GM12865 (cell line): ENCODE data around the gene JARID2.

Experiments
- DNase-seq: peaks from one replicate; pipeline ENCODE4 v3.0.0; 2010; ENCODE audit warnings: low read depth
- H3K4me3 ChIP-seq: 2 replicates; pipeline ENCODE4 v1.5.1; 2011; ENCODE audit warnings: mild to moderate bottlenecking, low read depth, low read length, control low read depth
- CTCF ChIP-seq: IDR thresholded peaks from 2 replicates; pipeline ENCODE4 v1.5.1; 2011; ENCODE audit warnings: low read length, control low read depth, low read depth, inconsistent platforms; ENCODE audit not compliant: insufficient read depth; ENCODE audit errors: missing control alignments

JARID2 gene

GRCh38 chr6:15526212-15526701 lies 280.4 kb downstream of the JARID2 start:
- peak overlapping the region; percentile 32 for H3K4me3 ChIP-seq
- TF ChIP-seq CTCF: no peak
- DNase-seq: peak; percentile 78

- DNase-seq: no peak
- no peak overlapping the region for H3K4me3 ChIP-seq
- no peak for TF ChIP-seq CTCF
These were observed 282.2 kb downstream of the JARID2 start for GRCh38 chr6:15527838-15528617.

- TF ChIP-seq CTCF: no peak
- no peak for DNase-seq
These were observed 283.0 kb downstream of the JARID2 start for GRCh38 chr6:15528870-15529269.

GRCh38 chr6:15530411-15530810 lies 284.5 kb downstream of the JARID2 start:
- no peak for TF ChIP-seq CTCF
- no peak overlapping the region for H3K4me3 ChIP-seq
- DNase-seq: no peak

More at GRCh38 chr6:15528870-15529269, 283.0 kb downstream of the JARID2 start:
- H3K4me3 ChIP-seq: no peak overlapping the region

- DNase-seq: no peak
- H3K4me3 ChIP-seq: no peak overlapping the region
- no peak for TF ChIP-seq CTCF
These were observed 286.1 kb downstream of the JARID2 start for GRCh38 chr6:15531973-15532372.

- TF ChIP-seq CTCF: no peak
- no peak overlapping the region for H3K4me3 ChIP-seq
- no peak for DNase-seq
These were observed 287.6 kb downstream of the JARID2 start for GRCh38 chr6:15533379-15534026.
